ENCODE measurements around the gene THEMIS2. TPM values are rescaled to one million over a fixed set of nuclear protein-coding genes. Genes with fewer than 3 reads are reported as not detected.
A peak's percentile ranks its signal among the peaks of the same experiment; 100 is the strongest.

Gene THEMIS2
- total RNA-seq, 1 donor from 2014 or later, result 78.6 TPM

DNA sequence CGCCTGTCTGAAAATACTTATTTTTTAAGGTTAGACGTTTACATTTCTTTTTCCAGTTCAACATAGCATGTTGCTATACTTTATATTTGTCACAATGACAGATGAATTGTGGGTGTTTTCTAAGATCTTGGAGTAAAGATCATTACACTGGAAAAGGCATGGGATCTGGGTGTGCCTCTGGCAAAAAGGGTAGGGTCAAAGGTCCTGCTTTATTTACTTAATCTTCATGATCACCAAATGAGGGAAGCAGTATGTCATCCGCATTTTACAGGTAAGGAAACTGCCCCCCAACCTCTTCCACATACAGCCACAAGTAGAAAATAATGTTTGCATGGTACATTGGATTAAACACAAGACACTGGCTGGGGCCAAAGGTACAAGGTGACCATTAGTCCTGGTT, 49.9 kb downstream of the THEMIS2 start:
- POLR2A ChIA-PET, result no interaction called here
- ATAC-seq (ENCODE audit: low read depth), result no peak

DNA sequence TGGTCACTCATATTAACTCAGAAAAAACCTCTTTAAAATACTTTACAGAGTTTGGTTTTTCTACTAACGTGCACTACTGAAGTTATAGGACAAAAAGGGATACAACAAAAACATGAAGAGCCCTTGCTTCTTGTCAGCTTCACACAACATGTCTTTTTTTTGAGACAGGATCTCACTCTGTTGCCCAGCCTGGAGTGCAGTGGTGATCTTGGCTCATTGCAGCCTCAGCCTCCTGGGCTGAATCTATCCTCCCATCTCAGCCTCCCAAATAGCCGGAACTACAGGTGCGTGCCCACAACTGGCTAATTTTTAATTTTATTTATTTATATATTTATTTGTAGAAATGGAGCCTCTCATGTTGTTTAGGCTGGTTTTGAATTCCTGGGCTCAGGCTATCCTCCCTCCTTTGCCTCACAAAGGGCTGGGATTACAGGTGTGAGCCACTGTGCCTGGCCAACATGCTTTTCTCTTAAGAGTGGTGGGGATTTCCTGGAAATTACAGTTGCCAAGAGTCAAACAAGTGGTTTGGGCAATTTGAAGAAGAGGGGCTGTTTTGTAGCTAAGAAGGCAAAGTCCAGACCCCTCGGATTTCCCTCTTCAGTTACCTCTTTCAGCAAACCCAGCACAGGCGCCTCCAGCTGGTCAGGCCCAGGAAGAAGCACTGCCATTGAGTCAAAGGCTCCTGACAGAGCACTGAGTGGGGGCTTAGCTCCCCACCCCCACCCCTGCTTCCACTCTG, 56.0 kb downstream of the THEMIS2 start:
- ChIA-PET POLR2A (interaction anchor here (0.5 kb wide), 1 partner anchor 1128 kb away, joined by 6 read pairs; no protein-coding TSS in a partner anchor), CTCF (no interaction called here)
- Mint-ChIP-seq H3K4me3 (no peak overlapping the region), H3K27me3 (peaks cover 4% of the 10 kb centered on the region), H3K27ac (no peak overlapping the region), H3K36me3 (ENCODE audit: low read depth) (no peaks in the 10 kb centered on the region), H3K9me3 (no peaks in the 10 kb centered on the region), H3K4me1 (peaks cover 10% of the 10 kb centered on the region)
- ATAC-seq (ENCODE audit: low read depth) (no peak), DNase-seq (no peak)
- intact Hi-C loops (cut with micrococcal nuclease), result no loop called here
- TF ChIP-seq, protein P1, sequence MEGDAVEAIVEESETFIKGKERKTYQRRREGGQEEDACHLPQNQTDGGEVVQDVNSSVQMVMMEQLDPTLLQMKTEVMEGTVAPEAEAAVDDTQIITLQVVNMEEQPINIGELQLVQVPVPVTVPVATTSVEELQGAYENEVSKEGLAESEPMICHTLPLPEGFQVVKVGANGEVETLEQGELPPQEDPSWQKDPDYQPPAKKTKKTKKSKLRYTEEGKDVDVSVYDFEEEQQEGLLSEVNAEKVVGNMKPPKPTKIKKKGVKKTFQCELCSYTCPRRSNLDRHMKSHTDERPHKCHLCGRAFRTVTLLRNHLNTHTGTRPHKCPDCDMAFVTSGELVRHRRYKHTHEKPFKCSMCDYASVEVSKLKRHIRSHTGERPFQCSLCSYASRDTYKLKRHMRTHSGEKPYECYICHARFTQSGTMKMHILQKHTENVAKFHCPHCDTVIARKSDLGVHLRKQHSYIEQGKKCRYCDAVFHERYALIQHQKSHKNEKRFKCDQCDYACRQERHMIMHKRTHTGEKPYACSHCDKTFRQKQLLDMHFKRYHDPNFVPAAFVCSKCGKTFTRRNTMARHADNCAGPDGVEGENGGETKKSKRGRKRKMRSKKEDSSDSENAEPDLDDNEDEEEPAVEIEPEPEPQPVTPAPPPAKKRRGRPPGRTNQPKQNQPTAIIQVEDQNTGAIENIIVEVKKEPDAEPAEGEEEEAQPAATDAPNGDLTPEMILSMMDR (IDR thresholded peaks at IDR 0.05), result no peak

More for the DNA sequence above, 49.9 kb downstream of the THEMIS2 start:
- Mint-ChIP-seq H3K27ac (no peak overlapping the region), H3K27me3 (peaks cover 3% of the 10 kb centered on the region), H3K4me1 (no peaks in the 10 kb centered on the region), H3K9me3 (no peaks in the 10 kb centered on the region), H3K4me3 (no peak overlapping the region), H3K36me3 (ENCODE audit: low read depth) (no peaks in the 10 kb centered on the region)
- no peak for DNase-seq
- CTCF ChIA-PET, result no interaction called here
- intact Hi-C loops (cut with micrococcal nuclease), result no loop called here
- TF ChIP-seq, protein P1 (IDR thresholded peaks at IDR 0.05), result no peak

DNA sequence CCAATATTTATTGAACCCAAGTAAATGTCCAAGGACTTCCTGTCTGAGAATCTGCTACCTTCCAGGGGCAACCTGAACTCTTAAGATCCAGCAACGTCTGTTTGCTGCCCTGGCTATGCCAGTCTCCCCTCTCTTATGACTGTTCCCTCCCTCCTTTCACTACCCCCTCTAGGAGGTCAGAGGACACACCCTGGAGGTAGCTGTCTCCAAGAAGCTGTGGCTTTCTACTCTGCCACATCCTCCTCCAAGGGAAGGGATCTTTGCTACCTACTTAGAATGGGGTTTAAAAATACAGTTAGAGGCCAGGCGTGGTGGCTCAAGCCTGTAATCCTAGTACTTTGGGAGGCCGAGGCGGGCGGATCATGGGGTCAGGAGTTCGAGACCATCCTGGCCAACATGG, 58.8 kb downstream of the THEMIS2 start:
- Mint-ChIP-seq H3K4me1 (peaks cover 23% of the 10 kb centered on the region), H3K27me3 (peaks cover 20% of the 10 kb centered on the region), H3K27ac (no peak overlapping the region), H3K4me3 (no peak overlapping the region), H3K9me3 (no peaks in the 10 kb centered on the region), H3K36me3 (ENCODE audit: low read depth) (no peaks in the 10 kb centered on the region)
- CTCF ChIA-PET, result interaction anchor here (1.5 kb wide), 1 partner anchor 9 kb away, joined by 3 read pairs; no protein-coding TSS in a partner anchor
- no peak for DNase-seq
- POLR2A ChIA-PET, result no interaction called here
- TF ChIP-seq, protein P1 (IDR thresholded peaks at IDR 0.05), result no peak
- intact Hi-C loops (cut with micrococcal nuclease), result no loop called here
- ATAC-seq (ENCODE audit: low read depth), result no peak

DNA sequence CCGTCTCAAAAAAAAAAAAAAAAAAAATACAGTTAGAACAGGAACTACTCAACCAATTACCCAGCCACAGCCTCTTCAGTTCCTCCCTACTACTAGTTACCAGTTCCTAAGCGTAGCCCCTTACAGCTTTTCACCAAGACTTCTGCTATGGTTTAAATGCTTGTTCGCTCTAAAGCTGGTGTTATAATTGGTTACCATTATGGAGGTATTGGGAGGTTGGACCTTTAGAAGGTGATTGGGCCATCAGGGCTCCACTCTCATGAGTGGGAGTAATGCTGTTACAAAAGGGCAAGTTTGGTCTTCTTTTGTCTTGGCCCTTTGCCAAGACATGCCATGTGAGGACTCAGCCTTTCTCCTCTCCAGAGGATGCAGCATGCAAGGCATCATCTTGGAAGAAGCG, 59.4 kb downstream of the THEMIS2 start:
- ATAC-seq (ENCODE audit: low read depth), result no peak
- ChIA-PET CTCF (interaction anchor here (1.5 kb wide), 1 partner anchor 9 kb away, joined by 3 read pairs; no protein-coding TSS in a partner anchor), POLR2A (no interaction called here)
- Mint-ChIP-seq H3K4me1 (peaks cover 23% of the 10 kb centered on the region), H3K27ac (no peak overlapping the region), H3K9me3 (no peaks in the 10 kb centered on the region), H3K27me3 (peaks cover 20% of the 10 kb centered on the region), H3K36me3 (ENCODE audit: low read depth) (no peaks in the 10 kb centered on the region), H3K4me3 (no peak overlapping the region)
- intact Hi-C loops (cut with micrococcal nuclease), result no loop called here
- DNase-seq, result no peak
- TF ChIP-seq, protein P1 (IDR thresholded peaks at IDR 0.05), result no peak

DNA sequence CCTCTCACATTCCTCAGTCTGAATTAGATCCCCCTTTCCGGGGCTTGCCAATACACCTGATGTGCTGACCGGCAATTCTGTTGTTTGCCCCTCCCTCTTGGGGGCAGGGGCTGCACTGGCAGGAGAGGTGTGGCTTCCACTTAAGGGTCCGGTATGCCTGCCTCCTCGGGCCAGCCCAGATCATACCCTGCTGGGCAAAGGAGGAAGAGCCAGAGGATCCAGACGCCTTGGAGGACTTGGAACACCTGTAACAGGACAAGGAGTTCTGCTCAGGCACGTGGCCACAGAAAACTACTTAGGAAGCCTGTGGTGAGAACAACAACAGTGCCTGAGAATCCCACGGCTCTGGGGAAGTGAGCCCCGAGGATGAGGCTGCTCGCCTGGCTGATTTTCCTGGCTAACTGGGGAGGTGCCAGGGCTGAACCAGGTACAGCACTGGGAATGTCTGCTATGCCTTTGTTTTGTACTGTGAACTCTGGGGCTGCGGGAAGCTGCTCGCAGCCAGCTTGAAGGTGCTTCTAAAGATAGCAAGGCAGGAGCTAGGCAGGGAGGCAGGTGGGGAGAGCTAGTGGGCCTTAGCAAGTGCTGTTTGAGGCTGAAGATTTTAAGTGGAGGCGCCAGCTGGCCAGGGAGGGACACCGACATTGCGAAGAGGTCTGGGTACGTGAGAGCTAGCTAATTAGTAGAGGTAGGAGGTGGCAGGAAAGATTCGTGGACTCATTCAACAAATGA, 62.6 kb downstream of the THEMIS2 start, which contains the start of gene SMPDL3B:
Gene SMPDL3B (plus strand): TSS at position 183 of the 732 bp plus-strand sequence. CDS start 184 bp downstream, at position 367.
- no peak within 1 kb of the TSS for H3K27ac Mint-ChIP-seq
- no peak for DNase-seq
- no peaks in the 10 kb centered on the region for H3K36me3 Mint-ChIP-seq (ENCODE audit: low read depth)
- ATAC-seq (ENCODE audit: low read depth), result peak; percentile 40
- intact Hi-C loops (cut with micrococcal nuclease), result no loop called here
- ChIA-PET CTCF (no interaction called here), POLR2A (no interaction called here)
- peaks cover 20% of the 10 kb centered on the region for H3K27me3 Mint-ChIP-seq
- TF ChIP-seq, protein P1 (IDR thresholded peaks at IDR 0.05), result no peak
- H3K4me1 Mint-ChIP-seq, result peaks cover 23% of the 10 kb centered on the region
- H3K4me3 Mint-ChIP-seq, result no peak within 1 kb of the TSS
- no peaks in the 10 kb centered on the region for H3K9me3 Mint-ChIP-seq
